K562 (cell line): ENCODE data around the gene CHST15.

Source experiments
- TGIF2 ChIP-seq: sonication (generic); formaldehyde crosslinking; IDR thresholded peaks from 2 replicates; pipeline ENCODE4 v1.8.1; 2022; ENCODE audit warnings: mild to moderate bottlenecking, missing genetic modification reagents, moderate library complexity
- ZBTB1 ChIP-seq: sonication (generic); formaldehyde crosslinking; IDR thresholded peaks from 2 replicates; pipeline ENCODE4 v1.8.1; 2023; ENCODE audit warnings: missing genetic modification reagents, low read depth, mild to moderate bottlenecking, borderline replicate concordance
- TF ChIP-seq, protein P1 (sequence below): sonication (generic); formaldehyde crosslinking; IDR thresholded peaks from 2 replicates; pipeline ENCODE4 v1.8.0; 2023; ENCODE audit warnings: mild to moderate bottlenecking, missing genetic modification reagents

DNA sequence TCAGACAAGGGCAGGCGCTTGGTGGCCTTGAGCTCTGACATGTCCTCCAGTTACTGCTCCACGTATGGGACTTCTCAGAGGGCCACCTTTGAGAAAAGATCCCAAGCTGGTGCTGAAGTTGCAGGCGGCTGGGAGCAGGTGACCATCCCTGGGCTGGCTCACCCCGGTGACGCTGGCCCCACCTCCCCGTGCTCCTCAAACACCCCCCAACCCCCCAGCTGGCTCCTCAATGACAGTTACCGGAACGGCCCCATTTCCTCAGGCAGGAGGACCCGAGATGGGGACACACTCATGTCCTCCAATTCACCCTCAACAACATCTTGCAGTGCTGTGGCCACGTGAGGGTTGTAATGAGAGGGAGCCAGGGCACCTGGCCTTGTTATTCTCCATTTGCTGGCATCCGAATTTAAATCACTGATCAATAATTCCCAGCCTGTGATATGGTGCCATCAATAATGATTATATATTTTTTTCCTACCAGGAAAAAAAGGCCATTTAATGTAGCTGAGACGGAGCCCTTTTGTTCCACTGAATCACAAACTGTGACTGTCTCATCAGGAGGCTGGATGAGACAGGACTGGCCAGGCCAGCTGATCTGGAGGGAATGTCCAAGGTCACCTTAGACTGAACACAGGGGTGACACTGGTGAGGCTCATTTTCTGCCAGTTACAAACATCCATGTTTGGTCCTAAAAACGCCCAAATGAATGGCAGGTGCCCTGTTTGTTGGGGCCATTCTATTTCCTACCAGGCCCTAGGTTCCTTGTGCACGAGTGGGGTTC lies 64.5 kb downstream of the CHST15 start:
- TF ChIP-seq, protein P1, sequence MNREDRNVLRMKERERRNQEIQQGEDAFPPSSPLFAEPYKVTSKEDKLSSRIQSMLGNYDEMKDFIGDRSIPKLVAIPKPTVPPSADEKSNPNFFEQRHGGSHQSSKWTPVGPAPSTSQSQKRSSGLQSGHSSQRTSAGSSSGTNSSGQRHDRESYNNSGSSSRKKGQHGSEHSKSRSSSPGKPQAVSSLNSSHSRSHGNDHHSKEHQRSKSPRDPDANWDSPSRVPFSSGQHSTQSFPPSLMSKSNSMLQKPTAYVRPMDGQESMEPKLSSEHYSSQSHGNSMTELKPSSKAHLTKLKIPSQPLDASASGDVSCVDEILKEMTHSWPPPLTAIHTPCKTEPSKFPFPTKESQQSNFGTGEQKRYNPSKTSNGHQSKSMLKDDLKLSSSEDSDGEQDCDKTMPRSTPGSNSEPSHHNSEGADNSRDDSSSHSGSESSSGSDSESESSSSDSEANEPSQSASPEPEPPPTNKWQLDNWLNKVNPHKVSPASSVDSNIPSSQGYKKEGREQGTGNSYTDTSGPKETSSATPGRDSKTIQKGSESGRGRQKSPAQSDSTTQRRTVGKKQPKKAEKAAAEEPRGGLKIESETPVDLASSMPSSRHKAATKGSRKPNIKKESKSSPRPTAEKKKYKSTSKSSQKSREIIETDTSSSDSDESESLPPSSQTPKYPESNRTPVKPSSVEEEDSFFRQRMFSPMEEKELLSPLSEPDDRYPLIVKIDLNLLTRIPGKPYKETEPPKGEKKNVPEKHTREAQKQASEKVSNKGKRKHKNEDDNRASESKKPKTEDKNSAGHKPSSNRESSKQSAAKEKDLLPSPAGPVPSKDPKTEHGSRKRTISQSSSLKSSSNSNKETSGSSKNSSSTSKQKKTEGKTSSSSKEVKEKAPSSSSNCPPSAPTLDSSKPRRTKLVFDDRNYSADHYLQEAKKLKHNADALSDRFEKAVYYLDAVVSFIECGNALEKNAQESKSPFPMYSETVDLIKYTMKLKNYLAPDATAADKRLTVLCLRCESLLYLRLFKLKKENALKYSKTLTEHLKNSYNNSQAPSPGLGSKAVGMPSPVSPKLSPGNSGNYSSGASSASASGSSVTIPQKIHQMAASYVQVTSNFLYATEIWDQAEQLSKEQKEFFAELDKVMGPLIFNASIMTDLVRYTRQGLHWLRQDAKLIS (CRISPR knock-in tag) = no peak
- no peak for TF ChIP-seq TGIF2
- no peak for TF ChIP-seq ZBTB1 (CRISPR knock-in tag)
